HepG2 (cell line): ENCODE results near the gene ADAMTS4. TPM values are rescaled to one million over a fixed set of nuclear protein-coding genes. Genes with fewer than 3 reads are reported as not detected.

ENCODE experiments used
- ATF7 ChIP-seq, 2 experiments: fragments of 450-650 bp in 1 of 2; sonication (generic) in 1 of 2; formaldehyde crosslinking in 1 of 2; IDR thresholded peaks; 2 replicates each; pipeline versions ENCODE4 v1.4.0 to v1.6.1; 2016 to 2020; ENCODE audit warnings: antibody characterized with exemption in 1 of 2, mild to moderate bottlenecking in 1 of 2, missing genetic modification reagents in 1 of 2
- CENPBD1 ChIP-seq: sonication (generic); formaldehyde crosslinking; IDR thresholded peaks from 2 replicates; pipeline ENCODE4 v1.8.0; 2022; ENCODE audit warnings: missing genetic modification reagents, low read depth, mild to moderate bottlenecking, borderline replicate concordance
- FOXA3 ChIP-seq: IDR thresholded peaks from 2 replicates; pipeline ENCODE4 v1.6.1; 2016; ENCODE audit warnings: missing genetic modification reagents, missing compliant biosample characterization
- HNRNPK ChIP-seq: fragments of 200-400 bp; formaldehyde crosslinking; IDR thresholded peaks from 2 replicates; pipeline ENCODE4 v1.6.1; 2018; ENCODE audit warnings: low read length, low read depth, moderate library complexity, mild to moderate bottlenecking; ENCODE audit not compliant: poor library complexity, severe bottlenecking
- HOXA5 ChIP-seq: sonication (generic); formaldehyde crosslinking; IDR thresholded peaks from 2 replicates; pipeline ENCODE4 v1.4.0; 2020; ENCODE audit warnings: missing genetic modification reagents
- KLF16 ChIP-seq, 2 experiments: sonication (generic) in 1 of 2; formaldehyde crosslinking in 1 of 2; IDR thresholded peaks; 2 replicates each; pipeline versions ENCODE4 v1.6.1 to v1.8.0; 2016 to 2023; ENCODE audit warnings: missing genetic modification reagents in 2 of 2, missing compliant biosample characterization in 1 of 2
- REPIN1 ChIP-seq: sonication (generic); formaldehyde crosslinking; IDR thresholded peaks from 2 replicates; pipeline ENCODE4 v1.8.0; 2022; ENCODE audit warnings: missing genetic modification reagents, low read depth, mild to moderate bottlenecking, borderline replicate concordance
- SMARCC2 ChIP-seq: fragments of 450-650 bp; IDR thresholded peaks from 2 replicates; pipeline ENCODE4 v1.6.1; 2017; ENCODE audit warnings: antibody characterized with exemption, mild to moderate bottlenecking
- TEAD3 ChIP-seq: optimal IDR thresholded peaks from 2 replicates; pipeline ENCODE3; 2016; ENCODE audit warnings: borderline replicate concordance
- XRCC5 ChIP-seq: fragments of 200-400 bp; formaldehyde crosslinking; optimal IDR thresholded peaks from 2 replicates; pipeline ENCODE3; 2017; ENCODE audit warnings: mild to moderate bottlenecking, low read length
- ZFY ChIP-seq: sonication (generic); formaldehyde crosslinking; IDR thresholded peaks from 2 replicates; pipeline ENCODE4 v1.4.0; 2020; ENCODE audit warnings: missing genetic modification reagents
- ZKSCAN8 ChIP-seq: IDR thresholded peaks from 2 replicates; pipeline ENCODE4 v1.6.1; 2016; ENCODE audit warnings: borderline replicate concordance, missing genetic modification reagents, missing compliant biosample characterization
- ZNF18 ChIP-seq: sonication (generic); formaldehyde crosslinking; IDR thresholded peaks from 2 replicates; pipeline ENCODE4 v1.8.0; 2022; ENCODE audit warnings: mild to moderate bottlenecking, missing genetic modification reagents; ENCODE audit not compliant: insufficient replicate concordance
- ZNF451 ChIP-seq: sonication (generic); formaldehyde crosslinking; IDR thresholded peaks from 2 replicates; pipeline ENCODE4 v1.5.0; 2020; ENCODE audit warnings: mild to moderate bottlenecking, missing genetic modification reagents
- ZNF709 ChIP-seq: sonication (generic); formaldehyde crosslinking; IDR thresholded peaks from 2 replicates; pipeline ENCODE4 v1.5.0; 2020; ENCODE audit warnings: mild to moderate bottlenecking, missing genetic modification reagents
- ZNF713 ChIP-seq: sonication (generic); formaldehyde crosslinking; IDR thresholded peaks from 2 replicates; pipeline ENCODE4 v1.4.0; 2020; ENCODE audit warnings: mild to moderate bottlenecking, missing genetic modification reagents
- polyA plus RNA-seq, 8 experiments: library from polyadenylated mRNA; depleted of rRNA in 3 of 8; stranded (reverse) in 7 of 8; unstranded in 1 of 8; fragments of >200 nt; fragmentation: Illumina TruSeq in 4 of 8; extraction: Trizol in 4 of 8; gene quantifications; 2 replicates each; pipeline versions ENCODE4 v1.2.1 to v1.2.3, GENCODE V29; 2011 to 2016; ENCODE audit warnings: low read depth in 4 of 8, missing spikeins in 1 of 8, mixed read lengths in 1 of 8; ENCODE audit not compliant: insufficient read depth in 1 of 8
- total RNA-seq, 5 experiments: library from RNA; depleted of rRNA; stranded (reverse); fragments of >200 nt; fragmentation: Illumina TruSeq; extraction: Trizol; gene quantifications; 2 replicates each; pipeline ENCODE4 v1.2.3, GENCODE V29; 2016; ENCODE audit warnings: low read depth in 1 of 5
- TF ChIP-seq, protein P1 (sequence below): IDR thresholded peaks from 2 replicates; pipeline ENCODE4 v1.4.0; 2020; ENCODE audit warnings: mild to moderate bottlenecking, missing genetic modification reagents
- TF ChIP-seq, protein P2 (sequence below): sonication (generic); IDR thresholded peaks from 2 replicates; pipeline ENCODE4 v1.6.1; 2016; ENCODE audit warnings: low read depth, borderline replicate concordance

ADAMTS4 gene
- total and polyA plus RNA-seq, 2 of the 13 experiments (the other 11 are each of a cell fraction or from before 2014, with no cell fraction given): 0.51 to 1.7 TPM

GRCh38 chr1:161165742-161166668 is 32.8 kb downstream of the ADAMTS4 start, which contains the start of gene PPOX (continued):
- peak; percentile 60; the same call in 1 of the 2 replicates for TF ChIP-seq ZKSCAN8 (CRISPR knock-in tag)
- TF ChIP-seq REPIN1 (CRISPR knock-in tag): peak; percentile 63; the same call in 1 of the 2 replicates
- peak; percentile 80 for TF ChIP-seq HOXA5 (CRISPR knock-in tag)
- peak; percentile 94 for TF ChIP-seq XRCC5
- TF ChIP-seq ATF7 (IDR thresholded peaks at IDR 0.05): no peak
- no peak for TF ChIP-seq ATF7 (CRISPR knock-in tag; IDR thresholded peaks at IDR 0.05)
- TF ChIP-seq, protein P1, sequence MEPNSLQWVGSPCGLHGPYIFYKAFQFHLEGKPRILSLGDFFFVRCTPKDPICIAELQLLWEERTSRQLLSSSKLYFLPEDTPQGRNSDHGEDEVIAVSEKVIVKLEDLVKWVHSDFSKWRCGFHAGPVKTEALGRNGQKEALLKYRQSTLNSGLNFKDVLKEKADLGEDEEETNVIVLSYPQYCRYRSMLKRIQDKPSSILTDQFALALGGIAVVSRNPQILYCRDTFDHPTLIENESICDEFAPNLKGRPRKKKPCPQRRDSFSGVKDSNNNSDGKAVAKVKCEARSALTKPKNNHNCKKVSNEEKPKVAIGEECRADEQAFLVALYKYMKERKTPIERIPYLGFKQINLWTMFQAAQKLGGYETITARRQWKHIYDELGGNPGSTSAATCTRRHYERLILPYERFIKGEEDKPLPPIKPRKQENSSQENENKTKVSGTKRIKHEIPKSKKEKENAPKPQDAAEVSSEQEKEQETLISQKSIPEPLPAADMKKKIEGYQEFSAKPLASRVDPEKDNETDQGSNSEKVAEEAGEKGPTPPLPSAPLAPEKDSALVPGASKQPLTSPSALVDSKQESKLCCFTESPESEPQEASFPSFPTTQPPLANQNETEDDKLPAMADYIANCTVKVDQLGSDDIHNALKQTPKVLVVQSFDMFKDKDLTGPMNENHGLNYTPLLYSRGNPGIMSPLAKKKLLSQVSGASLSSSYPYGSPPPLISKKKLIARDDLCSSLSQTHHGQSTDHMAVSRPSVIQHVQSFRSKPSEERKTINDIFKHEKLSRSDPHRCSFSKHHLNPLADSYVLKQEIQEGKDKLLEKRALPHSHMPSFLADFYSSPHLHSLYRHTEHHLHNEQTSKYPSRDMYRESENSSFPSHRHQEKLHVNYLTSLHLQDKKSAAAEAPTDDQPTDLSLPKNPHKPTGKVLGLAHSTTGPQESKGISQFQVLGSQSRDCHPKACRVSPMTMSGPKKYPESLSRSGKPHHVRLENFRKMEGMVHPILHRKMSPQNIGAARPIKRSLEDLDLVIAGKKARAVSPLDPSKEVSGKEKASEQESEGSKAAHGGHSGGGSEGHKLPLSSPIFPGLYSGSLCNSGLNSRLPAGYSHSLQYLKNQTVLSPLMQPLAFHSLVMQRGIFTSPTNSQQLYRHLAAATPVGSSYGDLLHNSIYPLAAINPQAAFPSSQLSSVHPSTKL (CRISPR knock-in tag): peak; percentile 15; the same call in 1 of the 2 replicates
- peak; percentile 86 to 94; a peak in 3 of 4 replicates for TF ChIP-seq KLF16 (CRISPR knock-in tag; IDR thresholded peaks at IDR 0.05)
- TF ChIP-seq ZNF709 (CRISPR knock-in tag): peak; percentile 74; the same call in 1 of the 2 replicates
- TF ChIP-seq CENPBD1 (CRISPR knock-in tag): no peak
- no peak for TF ChIP-seq SMARCC2
- no peak for TF ChIP-seq HNRNPK
- TF ChIP-seq ZNF713 (CRISPR knock-in tag): 0 out of 2 replicates have a peak, but pooled peaks have one; percentile 52
- no peak for TF ChIP-seq TEAD3 (CRISPR knock-in tag)
- no peak for TF ChIP-seq ZNF451 (CRISPR knock-in tag)
- TF ChIP-seq, protein P2, sequence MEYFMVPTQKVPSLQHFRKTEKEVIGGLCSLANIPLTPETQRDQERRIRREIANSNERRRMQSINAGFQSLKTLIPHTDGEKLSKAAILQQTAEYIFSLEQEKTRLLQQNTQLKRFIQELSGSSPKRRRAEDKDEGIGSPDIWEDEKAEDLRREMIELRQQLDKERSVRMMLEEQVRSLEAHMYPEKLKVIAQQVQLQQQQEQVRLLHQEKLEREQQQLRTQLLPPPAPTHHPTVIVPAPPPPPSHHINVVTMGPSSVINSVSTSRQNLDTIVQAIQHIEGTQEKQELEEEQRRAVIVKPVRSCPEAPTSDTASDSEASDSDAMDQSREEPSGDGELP: peak; percentile 80; the same call in 1 of the 2 replicates
- no peak for TF ChIP-seq FOXA3 (CRISPR knock-in tag)
- peak; percentile 81 for TF ChIP-seq ZFY (CRISPR knock-in tag)
- peak; percentile 52 for TF ChIP-seq ZNF18
